OCI-LY3 (cell line): ENCODE data around the gene IL18RAP.

ENCODE experiments used
- CTCF ChIP-seq: fragments of 200-600, 300-600 bp; sonication (generic); IDR thresholded peaks from 2 replicates; pipeline ENCODE4 v1.5.1; 2014; ENCODE audit warnings: antibody characterized with exemption, low read length, low read depth
- EZH2phosphoT487 ChIP-seq: fragments of 200-600 bp; shearing (Covaris generic); IDR thresholded peaks from 2 replicates; pipeline ENCODE4 v1.6.1; 2018; ENCODE audit warnings: antibody characterized with exemption, mixed run types, low read depth

GRCh38 chr2:102410952-102411351, 12.0 kb upstream of the IL18RAP start:
- TF ChIP-seq CTCF (no peak), EZH2phosphoT487 (no peak)
